T-helper 9 cell (primary cell): ENCODE data around the gene RPP30.
"Not testable (repeated sequence)": the region's sequence is repeated elsewhere in the genome, so short reads cannot be mapped to it uniquely, and the experiment has no call there.

Experiments
- DNase-seq: peaks from one replicate; pipeline ENCODE4 v3.0.0-alpha.2; 2020

The RPP30 gene

DNA sequence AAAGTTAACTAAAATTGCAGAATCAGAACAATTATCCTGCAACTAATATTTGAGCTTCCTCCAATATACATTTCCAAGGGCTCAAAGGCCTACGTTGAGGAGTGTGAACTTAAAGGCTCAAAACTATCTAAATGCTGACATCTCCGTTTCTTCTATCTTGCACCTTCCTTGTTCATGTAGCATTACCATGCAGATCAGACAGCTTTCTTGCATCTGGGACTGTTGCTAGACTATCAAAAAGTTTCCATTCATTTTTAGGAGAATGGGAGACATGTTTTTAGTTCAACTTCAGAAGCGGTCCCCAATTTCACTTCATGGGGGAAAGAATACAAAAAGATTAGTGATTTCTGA lies 46.2 kb downstream of the RPP30 start:
- no peak for DNase-seq

DNA sequence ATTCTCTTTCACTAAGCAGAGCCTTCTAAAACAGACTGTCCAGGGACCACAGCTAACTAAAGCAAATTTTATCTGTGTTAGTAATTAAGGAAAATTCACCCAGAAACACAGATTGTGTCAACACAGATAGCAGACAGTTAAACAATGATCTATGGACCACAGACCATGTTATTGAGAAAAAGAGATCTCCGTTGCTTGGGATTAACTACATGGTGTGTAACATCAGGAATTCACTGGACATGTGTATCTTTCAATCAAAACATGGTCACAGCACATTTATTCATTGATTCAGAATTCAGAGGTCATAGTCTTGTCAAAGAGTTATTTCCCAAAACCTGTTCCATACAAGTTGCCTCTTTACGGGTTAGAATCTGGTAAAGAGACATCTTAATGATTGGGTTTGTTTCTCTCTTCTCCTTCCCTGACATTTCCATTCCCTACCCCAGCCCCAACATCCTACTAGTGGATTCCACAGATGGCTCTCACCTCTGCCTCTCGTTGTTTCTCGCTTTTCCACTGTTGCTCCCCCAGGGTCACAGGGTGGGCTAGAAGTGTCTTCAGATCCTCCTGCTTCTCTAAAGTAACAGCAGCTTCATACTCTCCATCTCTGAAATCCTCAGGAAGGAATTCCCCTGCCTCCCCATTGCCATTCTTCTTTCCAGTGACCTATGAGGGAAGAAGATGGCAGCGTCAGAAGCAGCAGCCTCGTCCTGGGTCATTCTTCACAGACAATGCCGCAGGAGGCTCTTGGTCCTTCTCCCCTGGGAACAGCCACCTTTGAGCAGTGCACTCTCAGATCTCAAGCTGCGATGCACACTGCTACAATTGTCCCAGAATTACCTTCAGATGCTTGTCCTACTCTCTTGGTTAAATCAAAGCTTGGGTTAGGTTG lies 48.2 kb downstream of the RPP30 start:
- DNase-seq = no peak

DNA sequence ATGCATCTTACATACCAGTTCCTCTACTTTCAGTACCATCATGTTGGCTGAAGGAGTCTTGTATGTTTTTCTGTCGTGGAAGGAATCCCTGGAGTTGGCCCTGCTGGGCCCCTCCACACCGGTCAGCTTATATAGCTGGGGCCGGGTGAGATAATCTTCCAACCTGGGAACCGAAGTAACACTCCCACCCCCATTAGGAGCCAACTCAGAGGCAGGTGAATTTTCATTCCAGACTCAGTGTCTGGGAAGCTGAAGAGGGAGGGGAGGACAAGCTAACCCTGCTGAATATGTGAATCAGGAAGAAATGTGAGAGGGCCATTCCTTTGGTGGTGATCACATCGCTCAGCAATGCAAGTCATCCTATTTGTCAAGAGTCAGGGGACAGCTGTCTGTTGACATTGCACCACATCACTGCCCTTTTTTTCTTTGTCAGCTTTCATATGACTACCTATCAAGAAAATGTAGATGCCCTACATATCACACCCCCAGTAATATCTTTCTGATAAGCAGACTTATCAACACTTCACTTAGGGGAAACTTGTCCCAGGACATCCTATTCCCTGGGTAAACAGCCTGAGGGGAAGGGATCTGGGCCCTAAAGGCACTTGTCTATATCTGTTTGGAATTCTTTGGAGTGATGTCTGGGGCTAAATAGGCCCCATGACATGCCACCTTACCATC lies 49.4 kb downstream of the RPP30 start, which contains the start of gene ANKRD1:
ANKRD1 (minus strand) TSS at position 102 of the 681 bp plus-strand sequence; CDS start at position 42, 60 bp downstream.
- no peak for DNase-seq

- DNase-seq = no peak
Observed at GRCh38 chr10:90921906-90922305, 50.1 kb downstream of the RPP30 start.

DNA sequence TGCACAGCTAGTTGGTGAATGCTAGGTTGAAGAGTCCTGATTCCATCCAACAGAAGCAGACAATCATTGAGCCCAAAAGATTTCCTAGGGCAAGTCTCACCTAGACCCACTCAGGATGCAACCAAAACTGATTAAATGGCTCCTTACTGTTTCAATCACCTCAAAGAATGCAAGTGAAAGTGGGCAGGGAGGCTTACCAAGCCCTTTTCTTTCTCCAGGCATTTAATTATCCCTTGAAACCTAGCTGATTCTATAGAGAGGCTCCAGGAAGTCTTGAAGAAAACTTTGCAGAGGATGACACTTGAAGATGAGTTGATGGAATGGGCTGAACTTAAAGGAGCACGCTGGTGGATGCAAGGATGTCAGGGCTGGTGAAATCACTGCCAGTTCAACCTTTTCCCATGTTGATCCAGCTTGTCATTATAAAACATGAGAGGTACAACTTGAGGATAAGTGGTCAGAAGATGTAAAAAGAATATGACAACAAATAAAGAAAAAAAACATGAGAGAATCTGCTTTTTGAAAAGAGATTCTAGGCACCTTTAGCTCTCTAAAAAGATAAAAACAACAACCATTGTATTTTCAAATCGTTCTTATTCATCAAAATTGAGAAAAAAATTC lies 51.4 kb downstream of the RPP30 start:
- DNase-seq = no peak

- no peak for DNase-seq
Observed at GRCh38 chr10:90924552-90924951, 52.8 kb downstream of the RPP30 start.

- DNase-seq = no peak
Observed at GRCh38 chr10:90925079-90926029, 53.6 kb downstream of the RPP30 start.

DNA sequence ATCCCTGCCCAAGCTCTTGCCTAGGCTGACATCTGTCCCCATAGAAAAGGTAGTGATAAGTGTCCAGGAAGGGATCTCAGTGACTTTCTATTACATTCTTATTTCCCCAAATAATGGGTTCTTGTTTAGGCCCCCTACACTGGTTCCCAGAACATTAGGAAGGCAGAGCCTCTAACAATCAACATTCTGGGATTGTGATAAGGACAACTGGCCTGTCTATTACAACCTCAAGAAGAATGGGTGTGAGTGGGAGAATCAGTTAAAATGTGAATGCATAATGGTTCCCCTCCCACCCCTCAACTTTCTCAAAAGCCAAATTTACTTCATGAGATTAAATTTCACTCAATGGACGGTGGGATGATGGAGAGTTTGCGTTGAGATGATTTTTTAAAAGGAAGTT lies 55.5 kb downstream of the RPP30 start:
- DNase-seq = no peak

GRCh38 chr10:90929179-90929578 lies 57.4 kb downstream of the RPP30 start:
- no peak for DNase-seq

DNA sequence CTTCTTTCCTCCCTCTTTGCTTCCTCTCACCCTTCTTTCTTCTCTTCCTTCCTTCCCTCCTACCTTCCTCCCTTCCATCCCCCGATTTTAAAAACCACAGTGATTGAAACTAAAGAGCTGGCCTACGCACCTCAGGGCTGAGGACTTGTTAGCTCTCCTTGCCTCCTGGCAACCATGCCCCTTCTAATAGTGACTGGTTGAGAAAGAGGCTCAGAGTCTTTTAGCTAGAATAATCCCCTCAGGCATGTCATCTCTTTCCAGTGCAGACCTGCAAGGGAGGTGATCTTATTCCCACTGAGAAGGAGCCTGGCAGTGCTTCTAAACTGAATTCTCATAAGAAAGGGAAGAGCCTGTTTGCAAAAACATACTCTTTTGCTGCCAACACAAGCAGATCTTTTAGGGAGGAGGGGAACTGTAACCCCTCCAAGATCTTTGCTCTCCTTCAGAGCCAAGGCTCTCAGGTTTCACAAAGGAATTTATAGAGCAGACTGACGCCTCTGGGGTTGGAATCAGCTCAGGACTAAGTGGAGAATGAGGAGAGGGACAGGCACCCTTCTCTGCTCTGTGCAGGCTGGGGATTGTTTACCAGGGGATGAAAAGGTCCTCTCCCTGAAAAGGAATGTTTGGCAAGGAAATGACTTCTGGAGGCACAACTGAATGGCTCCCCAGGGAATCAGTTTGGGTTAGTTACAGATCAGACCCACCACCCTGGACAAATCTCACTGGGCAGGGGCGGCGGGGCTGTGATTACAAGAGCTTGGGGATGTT lies 58.5 kb downstream of the RPP30 start:
- DNase-seq = no peak

DNA sequence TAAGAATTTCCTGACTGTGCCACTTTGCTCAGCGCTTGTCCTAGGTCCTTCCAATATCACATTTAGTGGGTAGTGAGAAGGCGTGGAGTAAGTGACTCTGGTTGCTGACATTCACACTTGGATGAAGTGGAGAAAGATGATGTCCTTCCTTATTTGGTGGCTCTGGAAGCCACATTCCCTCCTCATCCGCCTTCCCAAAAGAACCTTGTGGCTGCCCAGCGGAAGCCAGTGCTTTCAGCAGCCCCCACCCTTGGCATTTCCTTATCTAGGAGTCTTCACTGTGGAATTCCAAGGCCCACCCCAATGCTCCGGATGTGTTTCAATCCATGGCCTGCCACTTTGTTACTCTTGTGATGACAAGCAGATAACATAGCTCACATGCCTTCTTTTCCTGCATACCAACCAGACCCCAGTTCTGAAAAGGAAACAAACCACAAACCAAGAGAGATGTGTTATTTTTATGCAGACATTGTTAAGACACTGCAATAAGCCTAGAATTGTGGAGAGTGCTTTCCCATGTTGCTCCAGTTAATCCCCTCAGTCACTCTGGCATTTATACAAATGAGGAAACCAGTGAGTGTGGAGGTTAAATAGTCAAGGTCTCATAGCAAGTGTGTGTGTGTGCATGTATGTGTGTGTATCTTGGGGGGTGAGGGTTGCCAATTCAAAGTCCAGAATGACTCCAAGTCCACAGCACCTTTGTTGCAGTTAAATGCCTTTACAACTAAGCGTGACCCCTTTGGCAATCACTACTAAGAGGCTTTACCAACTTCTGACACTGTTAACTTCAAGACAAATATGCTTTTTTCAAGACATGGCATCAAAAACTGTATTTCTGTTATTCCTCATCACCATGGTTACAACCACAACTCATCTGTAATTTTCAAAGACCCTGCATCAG lies 59.4 kb downstream of the RPP30 start:
- DNase-seq = no peak

GRCh38 chr10:90935581-90936275 lies 64.0 kb downstream of the RPP30 start:
- no peak for DNase-seq

- DNase-seq = no peak
Observed at GRCh38 chr10:90936276-90936659, 64.5 kb downstream of the RPP30 start.

- DNase-seq = no peak
Observed at GRCh38 chr10:90937645-90938258, 66.0 kb downstream of the RPP30 start.

DNA sequence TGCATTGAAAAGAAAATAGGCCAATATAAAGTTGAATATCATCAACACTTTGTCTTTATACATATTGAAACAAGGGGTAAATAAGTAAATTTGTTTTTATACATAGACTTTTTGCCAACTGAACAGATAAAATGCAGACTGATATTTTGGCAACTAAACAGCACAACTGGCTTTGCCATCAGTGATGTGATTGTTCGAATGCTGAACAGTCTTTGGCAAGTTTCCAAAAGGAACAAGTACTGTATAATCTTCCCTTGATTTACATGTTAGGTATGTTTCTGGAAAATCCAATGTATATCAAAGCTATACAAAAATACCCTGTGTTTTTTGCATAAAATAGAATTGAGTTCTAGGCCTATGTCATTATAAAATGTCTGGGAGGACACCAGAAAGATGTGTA lies 67.3 kb downstream of the RPP30 start:
- no peak for DNase-seq

DNA sequence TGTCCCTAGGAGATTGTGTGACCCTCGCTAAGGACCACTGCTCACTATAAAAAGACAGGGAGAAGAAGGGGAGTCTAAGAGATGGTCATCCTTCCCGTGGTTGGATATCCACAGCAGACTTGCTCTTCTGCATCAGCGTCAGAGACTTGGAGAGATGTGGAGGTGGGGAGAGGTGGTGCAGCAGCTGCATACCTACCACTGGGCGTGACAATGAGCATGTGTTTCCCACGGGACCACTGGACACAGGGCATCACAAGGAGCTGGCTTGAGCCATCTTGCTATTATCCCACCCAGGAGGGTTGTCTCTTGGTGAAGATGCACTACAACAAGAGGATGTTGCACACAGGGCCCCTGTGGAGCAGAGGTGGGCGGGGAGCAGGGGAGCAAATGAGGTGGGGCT lies 67.9 kb downstream of the RPP30 start:
- no peak for DNase-seq

DNA sequence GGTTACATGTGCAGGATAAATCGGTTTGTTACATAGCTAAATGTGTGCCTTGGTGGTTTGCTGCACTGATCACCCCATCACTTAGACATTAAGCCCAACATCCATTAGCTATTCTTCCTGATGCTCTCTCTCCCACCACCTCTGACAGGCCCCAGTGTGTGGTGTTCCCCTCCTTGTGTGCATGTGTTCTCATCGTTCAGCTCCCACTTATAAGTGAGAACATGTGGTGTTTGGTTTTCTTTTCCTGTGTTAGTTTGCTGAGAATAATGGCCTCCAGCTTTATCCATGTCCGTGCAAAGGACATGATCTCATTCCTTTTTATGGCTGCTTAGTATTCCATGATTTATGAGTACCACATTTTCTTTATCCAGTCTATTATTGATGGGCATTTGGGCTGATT lies 71.2 kb downstream of the RPP30 start:
- DNase-seq = not testable (repeated sequence)

- DNase-seq = no peak
Observed at GRCh38 chr10:90944749-90945148, 73.0 kb downstream of the RPP30 start.

GRCh38 chr10:90945491-90946070 lies 73.8 kb downstream of the RPP30 start:
- DNase-seq = no peak
